Panc1 (cell line): ENCODE measurements around the gene CAMKK2. TPM values are rescaled to one million over a fixed set of nuclear protein-coding genes. Genes with fewer than 3 reads are reported as not detected.

Experiments
- ATAC-seq: fragments of 200-7000 bp; cut with Tn5 transposase; 2 replicates; pipeline ENCODE4 v1.9.1; 2020; ENCODE audit warnings: mild to moderate bottlenecking, moderate library complexity
- BruUV-seq: library from RNA; stranded (reverse); fragments of 400-500 nt; replicated peaks from 2 replicates; lab custom pipeline; 2021; lab: Mats Ljungman, UMichigan
- CTCF ChIA-PET: fragments of 300-600 bp; sonication (Branson Sonifier 250); formaldehyde crosslinking; loops from one replicate; lab custom pipeline; 2022; ENCODE audit warnings: antibody characterized with exemption; lab: Charles Lee
- POLR2A ChIA-PET: fragments of 300-600 bp; sonication (Branson Sonifier 250); formaldehyde crosslinking; loops from one replicate; lab custom pipeline; 2022; ENCODE audit warnings: antibody characterized with exemption; lab: Charles Lee
- DNase-seq: peaks from one replicate; pipeline ENCODE4 v3.0.0-alpha.2; 2010; ENCODE audit warnings: low read depth, low spot score
- H3K27ac ChIP-seq: 2 replicates; pipeline ENCODE4 v1.5.1; 2011; ENCODE audit warnings: mild to moderate bottlenecking, low read length, inconsistent platforms
- H3K27me3 ChIP-seq: fragments of 200-500 bp; sonication (Bioruptor generic); 2 replicates; pipeline ENCODE4 v1.6.0; 2014; ENCODE audit warnings: low read length, inconsistent platforms; ENCODE audit not compliant: control insufficient read depth, insufficient read depth
- H3K36me3 ChIP-seq: fragments of 200-500 bp; sonication (Bioruptor generic); 2 replicates; pipeline ENCODE4 v1.5.1; 2014; ENCODE audit warnings: inconsistent platforms, mild to moderate bottlenecking, low read length, moderate library complexity; ENCODE audit not compliant: control insufficient read depth, insufficient read depth
- H3K4me1 ChIP-seq: 2 replicates; pipeline ENCODE4 v1.5.1; 2011; ENCODE audit warnings: inconsistent platforms, mild to moderate bottlenecking, low read length, moderate library complexity; ENCODE audit not compliant: control insufficient read depth, insufficient read depth
- H3K4me3 ChIP-seq, 2 experiments: 2 replicates each; pipeline ENCODE4 v1.5.1; 2011 to 2012; ENCODE audit warnings: low read depth in 2 of 2, low read length in 2 of 2, mild to moderate bottlenecking in 2 of 2, inconsistent platforms in 1 of 2, moderate library complexity in 1 of 2
- H3K9me3 ChIP-seq: fragments of 200-500 bp; sonication (Bioruptor generic); 2 replicates; pipeline ENCODE4 v1.5.1; 2014; ENCODE audit warnings: low read depth, mild to moderate bottlenecking, inconsistent platforms, low read length, moderate library complexity; ENCODE audit not compliant: control insufficient read depth, insufficient read depth
- CTCF ChIP-seq: fragments of 450-650 bp; IDR thresholded peaks from 2 replicates; pipeline ENCODE4 v1.5.1; 2017; ENCODE audit warnings: mild to moderate bottlenecking
- POLR2AphosphoS5 ChIP-seq: IDR thresholded peaks from 2 replicates; pipeline ENCODE4 v1.6.1; 2012; ENCODE audit warnings: mild to moderate bottlenecking, low read depth, low read length, moderate library complexity
- REST ChIP-seq, 2 experiments: IDR thresholded peaks; 2 replicates each; pipeline ENCODE4 v1.6.1; 2011 to 2012; ENCODE audit warnings: low read depth in 2 of 2, control low read depth in 1 of 2, low read length in 1 of 2, mild to moderate bottlenecking in 1 of 2, moderate library complexity in 1 of 2; ENCODE audit not compliant: insufficient read depth in 1 of 2
- SIN3A ChIP-seq: IDR thresholded peaks from 2 replicates; pipeline ENCODE4 v1.6.1; 2012; ENCODE audit warnings: low read depth, mild to moderate bottlenecking, low read length, moderate library complexity, borderline replicate concordance; ENCODE audit not compliant: insufficient read depth
- TCF7L2 ChIP-seq: IDR thresholded peaks from 2 replicates; pipeline ENCODE4 v1.6.1; 2011; ENCODE audit warnings: mild to moderate bottlenecking, low read depth, low read length, inconsistent platforms
- in situ Hi-C: cut with HindIII; loops from 2 replicates; pipeline ENCODE4 v1.10.0; 2016; ENCODE audit warnings: low sequenced_read_pairs, low pct_unique_long_range_greater_than_20kb
- intact Hi-C: fragments of 100-400 bp; cut with micrococcal nuclease; formaldehyde crosslinking; loops from one replicate; pipeline ENCODE4 v1.10.0; 2022; ENCODE audit not compliant: unreplicated experiment
- total RNA-seq: library from RNA; stranded (reverse); gene quantifications from one replicate; pipeline ENCODE4 v1.2.1, GENCODE V29; 2021; ENCODE audit not compliant: unreplicated experiment

Gene CAMKK2
- total RNA-seq, 1 experiment from 2014 or later, result 37.8 TPM

- POLR2A ChIA-PET, result no interaction called here
- CTCF ChIA-PET, result no interaction called here
- TF ChIP-seq CTCF (no peak), POLR2AphosphoS5 (no peak), REST (IDR thresholded peaks at IDR 0.05; ENCODE audit: insufficient read depth in 1 of 2, low read depth in 2 of 2, low read length in 1 of 2) (no peak), SIN3A (no peak), TCF7L2 (no peak)
- H3K27ac ChIP-seq, result no peak overlapping the region
- no TSS peak for BruUV-seq
- ATAC-seq, result no peak
- intact Hi-C loops, result no loop called here
- no peak for DNase-seq
- H3K27me3 ChIP-seq, result no peaks in the 10 kb centered on the region
- H3K9me3 ChIP-seq, result no peaks in the 10 kb centered on the region
- H3K36me3 ChIP-seq, result peaks cover 4% of the 10 kb centered on the region; the same call in 1 of the 2 replicates
- in situ Hi-C loops, result no loop called here
- H3K4me3 ChIP-seq, result no peak overlapping the region
- H3K4me1 ChIP-seq, result no peaks in the 10 kb centered on the region
Observed at GRCh38 chr12:121251838-121252237, 44.7 kb downstream of the CAMKK2 start.

DNA sequence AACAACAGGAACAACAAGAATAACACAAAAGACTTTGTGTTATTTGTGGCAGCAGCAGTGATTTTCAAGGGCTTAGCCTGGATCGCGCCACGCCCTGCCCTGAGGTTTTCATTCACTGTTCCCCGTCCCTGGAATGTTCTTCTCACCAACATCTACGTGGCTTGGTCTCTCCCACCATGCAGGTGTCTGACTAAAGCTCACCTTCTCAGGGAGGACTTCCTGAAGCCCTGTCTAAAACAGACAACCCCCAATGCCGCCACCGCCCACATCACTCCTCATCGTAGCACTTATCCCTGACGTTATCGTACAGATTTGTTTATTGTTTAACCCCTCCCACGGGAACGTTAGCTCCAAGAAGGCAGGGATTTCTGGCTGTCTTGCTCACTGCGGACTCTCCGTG, 46.1 kb downstream of the CAMKK2 start:
- Histone ChIP-seq H3K4me1 (no peaks in the 10 kb centered on the region), H3K27ac (no peak overlapping the region), H3K36me3 (peaks cover 4% of the 10 kb centered on the region; the same call in 1 of the 2 replicates), H3K9me3 (no peaks in the 10 kb centered on the region), H3K4me3 (no peak overlapping the region), H3K27me3 (no peaks in the 10 kb centered on the region)
- ATAC-seq (no peak), DNase-seq (no peak)
- in situ Hi-C loops, result no loop called here
- intact Hi-C loops, result no loop called here
- CTCF ChIA-PET, result no interaction called here
- TF ChIP-seq CTCF (no peak), REST (IDR thresholded peaks at IDR 0.05; ENCODE audit: insufficient read depth in 1 of 2, low read depth in 2 of 2, low read length in 1 of 2) (no peak), POLR2AphosphoS5 (no peak), SIN3A (no peak)
- BruUV-seq, result no TSS peak
- POLR2A ChIA-PET, result no interaction called here
